Stimulated activated CD8-positive, alpha-beta memory T cell treated with anti-CD3 and anti-CD28 coated beads, Interleukin-12 subunit alpha, Interleukin-12 subunit beta, amount 100 ng/mL, for 1 hour (primary cell): Measurements from ENCODE around the gene ABHD12B.

Experiments
- DNase-seq: peaks from one replicate; pipeline ENCODE4 v3.0.0-alpha.2; 2020; ENCODE audit warnings: low read depth

ABHD12B gene, protein sequence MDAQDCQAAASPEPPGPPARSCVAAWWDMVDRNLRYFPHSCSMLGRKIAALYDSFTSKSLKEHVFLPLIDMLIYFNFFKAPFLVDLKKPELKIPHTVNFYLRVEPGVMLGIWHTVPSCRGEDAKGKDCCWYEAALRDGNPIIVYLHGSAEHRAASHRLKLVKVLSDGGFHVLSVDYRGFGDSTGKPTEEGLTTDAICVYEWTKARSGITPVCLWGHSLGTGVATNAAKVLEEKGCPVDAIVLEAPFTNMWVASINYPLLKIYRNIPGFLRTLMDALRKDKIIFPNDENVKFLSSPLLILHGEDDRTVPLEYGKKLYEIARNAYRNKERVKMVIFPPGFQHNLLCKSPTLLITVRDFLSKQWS

DNA sequence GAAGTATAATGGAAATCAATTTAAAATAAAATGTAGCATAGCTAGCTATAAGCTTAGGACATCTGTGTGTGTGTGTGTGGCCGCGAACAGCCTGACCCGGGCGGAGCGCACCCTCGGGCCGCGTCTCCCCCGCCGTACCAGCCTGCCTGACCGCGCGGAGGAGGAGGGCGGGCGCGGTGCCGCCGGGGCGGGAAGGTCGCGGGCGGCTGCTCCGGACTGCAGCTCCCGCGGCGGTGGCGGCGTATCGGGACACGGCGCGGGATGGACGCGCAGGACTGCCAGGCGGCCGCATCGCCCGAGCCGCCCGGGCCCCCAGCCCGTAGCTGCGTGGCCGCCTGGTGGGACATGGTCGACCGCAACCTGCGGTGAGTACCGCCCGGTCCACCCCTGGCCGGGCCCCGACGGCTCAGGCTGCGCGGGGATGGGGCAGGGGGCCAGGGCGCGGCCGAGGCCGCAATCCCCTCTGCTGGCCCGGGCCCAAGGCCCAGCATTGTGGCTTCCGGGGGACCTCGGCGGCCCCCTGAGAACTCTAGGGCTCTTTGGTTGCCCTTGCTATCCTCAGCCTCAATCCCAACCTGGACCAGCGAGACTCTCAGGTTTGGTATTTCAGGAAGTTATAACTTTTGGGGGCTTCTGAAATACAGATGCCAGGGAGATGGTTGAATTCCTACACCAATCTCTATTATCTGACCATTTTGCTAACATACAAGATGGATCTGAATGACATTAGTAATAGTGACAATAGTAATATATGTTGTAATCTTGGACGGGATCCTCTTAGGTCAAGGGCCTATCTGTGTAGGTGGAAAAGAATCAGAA lies at the start of gene ABHD12B:
Gene ABHD12B, plus strand, starts transcription at position 140 of the 819 bp plus-strand sequence. Its CDS starts 122 bp downstream, at position 262.
- DNase-seq: no peak

DNA sequence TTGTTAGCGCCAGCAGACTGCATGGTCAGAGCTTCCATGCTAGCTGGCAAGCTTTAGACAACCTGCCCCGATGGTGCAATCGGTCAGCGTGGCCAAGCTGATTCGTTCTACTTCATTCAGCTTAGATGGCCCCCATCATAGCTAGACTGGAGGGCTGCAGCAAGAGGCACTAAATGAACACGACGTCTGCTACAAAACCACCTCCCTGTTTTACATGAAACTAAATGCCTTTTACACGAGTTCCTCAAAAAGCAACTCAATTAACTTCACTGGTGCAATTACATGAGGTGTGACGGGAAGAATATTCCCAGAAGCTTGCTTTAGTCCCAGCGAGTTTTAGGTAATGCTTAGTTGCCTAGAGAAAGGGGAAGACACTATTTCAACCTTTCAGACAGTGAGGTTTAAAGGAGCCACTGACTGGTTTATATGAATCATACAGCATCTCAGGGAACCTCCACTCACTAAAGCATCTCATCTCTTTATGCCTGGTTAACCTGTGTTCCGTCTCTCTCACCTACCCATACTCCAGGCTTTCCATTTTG lies 49.3 kb upstream of the ABHD12B start:
- DNase-seq: no peak

DNA sequence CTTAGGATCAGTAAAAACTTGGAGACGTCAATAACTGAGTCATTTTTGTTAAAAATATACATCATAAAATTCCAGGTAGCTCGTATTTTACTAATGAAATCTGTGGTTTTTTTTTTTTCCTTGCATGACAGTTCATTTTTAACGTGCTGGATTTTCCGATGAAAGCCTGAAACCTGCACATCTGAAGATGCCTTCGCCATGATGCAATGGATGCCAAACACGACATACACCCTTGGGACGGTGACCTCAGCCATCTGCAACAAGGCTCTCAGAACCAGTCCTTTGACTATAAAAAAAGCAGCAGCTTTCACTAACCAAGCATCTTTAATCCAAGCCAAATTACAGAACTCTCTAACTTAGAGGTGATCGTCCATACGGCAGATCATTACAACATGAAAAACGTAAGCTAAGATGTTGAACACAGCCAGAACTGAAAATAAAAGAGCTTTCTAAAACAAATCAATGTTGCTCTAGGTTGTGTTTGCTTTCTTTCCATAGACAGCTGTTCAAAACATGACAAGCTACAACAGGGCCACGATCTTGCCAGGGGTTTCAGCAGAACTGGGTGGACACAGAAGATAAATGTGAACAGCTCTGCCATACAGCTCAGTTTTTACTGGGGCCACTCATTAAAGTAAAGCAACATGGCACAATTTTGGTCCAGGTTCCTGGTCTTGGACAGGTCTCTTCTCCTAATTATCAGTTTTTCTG lies 48.6 kb upstream of the ABHD12B start:
- DNase-seq: no peak

DNA sequence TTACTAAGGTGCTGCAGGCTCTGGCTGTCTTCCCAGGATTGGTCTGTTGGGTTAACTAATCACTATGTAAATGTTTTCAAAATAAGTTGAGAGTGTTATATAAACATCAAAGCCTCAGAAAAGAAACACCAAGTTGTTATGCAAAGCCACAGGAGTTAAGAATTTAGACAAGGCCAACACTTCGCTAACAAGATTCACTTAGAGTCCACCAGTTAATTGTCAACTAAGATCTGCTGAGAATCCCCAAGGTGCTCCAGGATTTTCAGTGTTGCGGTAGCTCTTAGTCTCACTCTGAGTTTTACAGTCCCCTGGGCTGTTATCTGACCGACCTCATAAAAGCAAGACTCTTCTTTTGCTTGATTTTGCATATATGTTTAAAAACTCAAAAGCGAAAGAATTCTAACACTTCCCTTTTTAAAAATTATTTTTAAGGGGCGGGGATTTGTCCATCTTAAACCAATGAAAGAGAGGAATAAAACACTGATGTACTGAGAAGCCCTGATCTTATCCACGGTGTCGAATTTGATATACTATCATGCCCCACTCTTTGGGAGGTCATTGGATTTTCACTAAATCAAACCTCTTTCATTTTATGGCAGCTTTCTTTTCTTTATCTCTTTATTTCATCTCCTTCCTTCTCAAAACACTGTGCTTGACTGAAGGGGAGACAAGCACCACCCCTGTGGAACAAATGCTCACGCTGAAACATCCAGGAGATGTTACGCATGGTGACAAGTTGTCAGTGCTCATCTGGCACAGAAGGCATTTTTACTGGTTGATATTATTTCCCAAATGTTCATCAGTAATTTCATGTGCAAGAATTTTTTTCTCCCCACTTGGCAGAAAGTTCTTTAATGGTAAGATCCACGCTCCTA lies 47.9 kb upstream of the ABHD12B start:
- no peak for DNase-seq

DNA sequence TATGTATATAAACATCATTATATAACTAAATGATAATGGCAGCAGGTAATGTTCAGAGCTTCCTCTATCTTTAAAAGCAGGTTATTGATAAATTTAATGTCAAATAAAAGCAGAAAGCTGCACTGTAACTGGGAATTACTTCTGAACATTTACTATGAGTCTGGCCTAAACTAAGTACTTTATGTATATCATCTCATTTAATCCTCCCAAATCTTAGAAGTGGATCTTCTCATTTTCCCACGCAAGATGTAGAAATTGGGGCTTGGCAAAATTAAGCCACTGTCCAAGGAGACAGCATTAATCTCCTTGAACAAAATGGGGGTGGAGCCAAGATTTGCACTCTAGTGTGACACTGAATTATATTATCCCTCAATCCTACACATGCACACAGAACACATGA lies 46.5 kb upstream of the ABHD12B start:
- no peak for DNase-seq

DNA sequence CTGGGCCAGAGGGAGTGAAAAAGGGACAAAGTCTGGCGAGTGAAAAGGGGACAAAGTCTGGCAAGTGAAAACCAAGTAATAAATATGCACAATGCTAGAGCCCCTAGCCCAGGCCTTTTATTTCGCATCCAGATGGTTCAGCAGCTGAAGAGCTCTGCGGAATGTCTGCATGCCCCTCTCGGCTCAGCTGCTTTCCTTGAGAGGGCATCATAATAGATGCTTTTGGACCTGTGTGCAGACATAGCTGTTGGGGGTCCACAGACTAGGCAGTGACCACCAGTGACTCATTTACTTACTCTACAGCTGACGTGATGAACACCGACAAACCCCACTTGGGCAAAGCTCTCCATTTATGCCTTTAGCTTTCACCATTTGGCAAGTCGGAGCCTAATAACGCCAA lies 45.2 kb upstream of the ABHD12B start:
- no peak for DNase-seq

DNA sequence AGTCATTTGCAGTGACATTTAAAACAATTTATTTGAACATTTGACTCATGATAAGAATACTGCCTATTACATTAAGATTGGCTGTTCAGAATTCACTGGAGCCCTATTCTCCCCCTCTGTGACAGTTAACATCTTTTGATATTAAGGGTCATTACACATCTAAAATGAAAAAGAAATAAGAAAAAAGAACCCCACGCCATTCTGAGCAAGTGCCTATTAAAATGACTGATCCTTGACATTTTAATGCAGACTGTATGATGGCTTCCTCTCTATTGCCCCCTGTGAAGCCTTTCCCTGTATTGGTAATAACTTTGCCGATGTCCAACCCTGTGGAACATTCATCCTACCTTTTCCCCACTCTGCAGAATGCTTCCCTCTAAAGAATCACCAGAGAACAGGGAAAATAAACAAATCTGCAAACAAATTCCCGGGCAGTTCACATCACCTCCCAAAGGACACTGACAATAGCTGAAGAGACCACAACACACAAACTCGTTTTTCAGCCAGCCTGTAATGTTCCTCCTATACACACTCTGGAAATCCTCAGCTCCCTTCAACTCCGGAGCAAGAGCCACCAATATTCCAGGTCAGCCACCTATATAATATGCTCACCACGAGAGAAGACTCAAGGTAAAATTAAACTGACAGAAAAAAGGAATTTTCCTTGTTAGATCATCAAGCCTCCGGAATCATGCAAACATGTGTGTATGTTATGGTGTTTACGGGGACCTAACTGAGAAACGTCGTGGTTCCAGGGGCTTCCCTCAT lies 42.9 kb upstream of the ABHD12B start:
- no peak for DNase-seq

DNA sequence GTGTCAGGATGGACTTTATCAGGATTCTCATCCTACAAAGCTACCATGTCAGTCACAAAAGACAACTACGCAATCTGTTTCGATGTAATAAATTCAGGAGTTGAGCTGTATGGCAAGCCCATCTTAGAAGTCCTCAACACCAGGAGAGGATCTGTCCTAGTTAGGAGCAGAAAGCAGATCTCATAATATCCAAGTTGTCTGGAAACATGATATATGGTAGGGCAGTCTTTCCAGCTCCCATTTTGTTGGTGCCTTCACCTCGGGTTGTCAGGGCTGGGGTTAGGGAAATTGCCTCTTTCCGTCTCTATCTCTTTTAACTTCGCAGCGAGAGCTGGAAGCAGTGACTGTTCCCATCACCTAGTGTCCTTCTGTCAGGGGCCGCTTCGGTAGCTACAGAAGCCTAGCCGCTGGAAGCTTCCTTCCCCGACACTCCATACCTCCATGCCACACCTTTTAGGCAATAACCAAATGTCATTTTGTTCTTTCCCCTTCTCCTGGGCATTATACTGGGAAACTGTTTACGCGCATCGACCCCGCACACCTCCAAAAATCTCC lies 42.3 kb upstream of the ABHD12B start:
- no peak for DNase-seq

DNA sequence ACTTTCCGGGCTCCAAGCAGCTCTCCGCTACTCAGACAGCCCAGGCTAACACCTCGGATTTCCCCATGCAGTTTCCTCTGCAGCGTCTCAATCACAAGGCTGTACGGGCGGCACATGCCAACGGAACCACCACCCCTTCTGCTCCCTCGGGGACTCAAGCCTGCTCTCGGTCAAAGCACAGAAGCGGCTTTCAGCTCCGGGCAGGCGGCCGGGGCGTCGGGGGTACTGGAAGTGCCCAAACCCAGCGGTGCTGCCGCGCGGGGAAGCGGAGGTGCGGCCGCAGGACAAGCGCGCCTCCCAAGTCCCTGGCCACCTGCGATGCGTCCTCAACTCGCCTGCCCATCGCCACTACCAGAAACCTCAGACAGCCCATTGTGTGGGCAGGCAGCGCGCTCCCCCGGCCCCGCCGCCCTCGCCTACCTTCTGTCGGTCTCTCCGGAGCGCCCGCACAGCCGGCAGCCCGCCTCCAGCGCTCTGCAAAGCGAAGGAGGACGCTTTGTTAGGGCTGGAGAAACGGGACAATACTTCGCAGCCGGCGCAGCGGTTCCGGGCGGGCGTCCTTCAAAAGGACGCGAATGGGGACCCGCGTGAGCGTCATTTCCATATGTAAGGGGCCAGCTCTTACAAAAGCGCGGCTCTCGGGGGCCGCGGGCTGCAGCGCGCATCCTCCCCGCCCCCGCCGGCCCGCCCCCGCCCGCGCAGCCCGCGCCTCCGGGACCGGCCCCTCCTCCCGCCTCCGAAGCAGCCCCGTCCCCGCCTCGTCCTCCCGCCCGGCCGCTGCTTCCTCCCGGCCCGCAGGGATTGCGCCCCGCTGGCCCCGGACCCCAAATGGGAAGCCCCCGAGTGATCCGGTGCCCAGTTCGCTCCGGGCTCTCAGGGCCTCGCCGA lies 41.6 kb upstream of the ABHD12B start:
- peak; percentile 42 for DNase-seq

DNA sequence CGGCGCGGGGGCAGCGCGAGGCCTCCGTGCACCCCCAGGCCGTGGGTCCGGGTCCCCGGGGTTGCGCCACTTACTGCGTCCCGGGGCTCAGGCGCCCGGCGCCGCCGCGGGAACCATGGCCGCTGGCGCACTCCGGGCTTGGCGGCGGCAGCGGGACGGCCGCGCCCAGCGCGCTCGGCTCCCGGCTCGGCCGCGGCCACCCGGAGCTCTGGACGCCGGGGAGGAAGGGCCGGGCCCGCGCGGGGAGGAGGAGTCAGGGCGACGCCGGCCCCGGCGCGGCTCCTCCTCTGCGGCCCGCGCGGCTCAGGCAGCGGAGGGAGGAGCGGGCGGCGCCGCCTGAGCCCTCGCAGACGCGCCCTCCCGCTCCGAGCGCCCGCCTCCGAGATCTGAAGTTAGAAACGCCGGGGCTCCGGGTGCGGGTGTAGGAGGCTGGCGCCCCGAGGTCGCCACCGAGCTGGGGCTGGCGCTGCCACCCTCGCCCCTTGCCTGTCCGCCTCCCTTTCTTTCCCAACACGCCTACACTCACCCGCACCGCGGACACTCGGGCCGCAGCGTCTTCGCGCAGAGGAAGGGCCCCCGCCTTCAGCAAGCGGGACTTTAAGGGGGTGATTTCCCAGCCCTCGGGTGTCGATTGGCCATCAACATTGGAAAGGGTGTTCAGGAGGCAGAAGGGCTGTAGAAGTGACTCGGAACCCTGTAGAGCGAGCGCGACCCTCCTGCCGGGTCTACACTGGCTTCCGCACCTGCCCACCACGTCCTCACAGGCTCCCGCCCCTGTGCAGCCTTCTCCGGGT lies 40.7 kb upstream of the ABHD12B start, which contains the start of gene NIN:
Gene NIN, minus strand, starts transcription at position 231 of the 794 bp plus-strand sequence. CDS start 9,106 bp downstream, outside the sequence.
- peak; percentile 51 for DNase-seq

DNA sequence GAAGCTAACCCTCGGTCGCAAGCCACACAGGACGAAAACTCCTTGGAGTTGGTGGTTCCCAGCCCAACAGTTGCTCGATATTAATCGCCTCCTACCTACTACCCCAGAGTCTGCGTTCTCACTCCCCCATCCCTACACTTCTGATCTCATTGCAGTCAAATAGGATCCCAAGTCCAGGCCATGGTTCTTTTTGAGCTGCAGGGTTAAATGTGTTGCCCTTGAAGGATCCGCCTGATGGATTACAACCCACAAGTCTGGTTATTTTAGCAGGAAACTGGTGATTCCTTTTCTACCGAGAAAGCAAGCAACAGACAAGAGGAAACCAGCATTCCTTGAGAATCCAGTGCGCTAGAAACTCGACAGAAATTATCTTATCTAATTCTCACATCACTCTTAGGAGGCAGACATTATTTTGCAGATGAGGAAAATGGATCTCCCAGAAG lies 40.1 kb upstream of the ABHD12B start:
- no peak for DNase-seq

DNA sequence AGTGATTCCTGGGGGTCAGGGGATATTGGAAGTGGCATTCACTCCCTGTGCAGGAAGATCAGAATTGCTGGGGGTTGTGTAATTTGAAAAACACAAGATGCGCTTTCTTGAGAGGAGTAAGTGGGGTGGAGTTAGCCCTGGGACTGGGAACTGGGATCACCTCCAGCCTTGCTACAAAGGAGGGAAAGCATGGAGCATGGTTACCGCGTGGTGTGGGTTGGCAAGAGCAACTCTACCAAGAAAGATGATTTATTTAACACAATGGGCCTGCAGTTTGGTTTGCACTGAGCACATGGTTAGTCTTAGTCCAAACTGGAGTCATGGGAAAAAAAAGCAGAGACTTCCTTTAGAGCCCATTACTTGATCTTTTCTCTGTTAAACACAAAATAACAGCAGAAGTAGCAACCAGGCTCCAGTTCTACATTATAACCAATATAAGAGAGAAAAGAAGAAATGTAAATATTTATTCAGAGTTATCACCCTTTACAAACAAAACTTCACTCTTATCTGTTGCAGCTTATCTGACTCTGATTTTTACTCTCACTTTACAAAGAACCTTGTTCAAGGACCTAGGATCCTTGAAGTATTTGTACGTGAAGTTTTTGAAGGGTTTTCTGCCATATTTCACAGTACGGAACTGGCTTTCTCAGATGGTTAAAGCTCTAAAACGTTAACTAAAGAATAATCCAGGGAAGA lies 38.8 kb upstream of the ABHD12B start:
- DNase-seq: no peak

DNA sequence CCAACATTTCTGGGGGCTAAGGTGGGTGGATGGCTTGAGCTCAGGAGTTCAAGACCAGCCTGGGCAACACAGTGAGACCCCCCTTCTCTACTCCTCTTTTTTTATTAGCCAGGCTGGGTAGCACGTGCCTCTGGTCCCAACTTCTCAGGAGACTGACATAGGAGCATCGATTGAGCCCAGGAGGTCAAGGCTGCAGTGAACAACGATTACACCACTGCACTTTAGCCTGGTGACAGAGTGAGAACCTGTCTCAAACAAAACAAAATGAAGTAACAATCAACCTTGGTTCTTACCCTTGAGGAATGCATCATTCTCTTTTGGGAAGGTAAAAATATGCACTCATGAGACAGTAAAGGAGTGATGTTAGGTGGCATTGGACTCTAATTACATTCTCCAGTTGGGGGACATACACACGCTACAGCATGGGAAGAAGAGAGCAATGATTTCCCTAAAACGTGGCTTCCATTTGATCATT lies 37.0 kb upstream of the ABHD12B start:
- no peak for DNase-seq

DNA sequence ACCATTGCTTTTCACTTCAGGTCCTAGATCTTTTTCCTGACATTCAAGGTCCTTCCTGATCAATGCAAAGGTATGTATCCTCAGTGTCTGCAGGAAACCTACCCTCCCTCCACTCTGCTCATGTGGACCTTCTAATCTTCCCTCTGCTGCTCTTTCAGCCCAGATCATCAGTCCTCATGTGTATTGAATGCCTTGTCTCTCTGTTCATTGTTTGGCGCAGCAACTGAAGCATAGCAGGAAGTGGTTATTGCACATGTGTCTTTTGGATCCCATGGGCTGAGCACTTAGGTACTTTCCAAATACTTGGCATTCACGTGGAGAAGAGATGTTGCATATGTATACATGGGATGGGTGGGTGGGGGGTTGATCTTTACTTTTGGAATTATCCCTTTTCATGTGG lies 36.6 kb upstream of the ABHD12B start:
- DNase-seq: no peak

DNA sequence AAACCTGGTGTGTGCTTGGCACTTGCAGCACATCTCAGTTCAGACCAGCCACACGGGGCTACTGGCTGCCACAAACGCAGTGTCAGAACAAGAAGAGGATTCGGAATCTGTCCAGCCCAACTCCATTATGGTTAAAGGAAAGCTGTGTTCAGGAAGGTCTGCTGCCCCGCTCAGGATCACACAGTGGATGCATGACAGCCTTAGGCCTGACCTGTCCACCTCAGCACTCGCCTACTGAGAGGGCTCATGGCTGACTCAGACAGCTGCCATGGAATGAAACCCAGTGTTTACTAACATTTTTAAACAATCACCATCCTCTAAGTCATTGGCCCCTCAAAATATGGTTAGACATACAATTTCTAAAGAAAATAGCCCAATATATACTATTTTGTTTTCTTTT lies 35.3 kb upstream of the ABHD12B start:
- DNase-seq: no peak

DNA sequence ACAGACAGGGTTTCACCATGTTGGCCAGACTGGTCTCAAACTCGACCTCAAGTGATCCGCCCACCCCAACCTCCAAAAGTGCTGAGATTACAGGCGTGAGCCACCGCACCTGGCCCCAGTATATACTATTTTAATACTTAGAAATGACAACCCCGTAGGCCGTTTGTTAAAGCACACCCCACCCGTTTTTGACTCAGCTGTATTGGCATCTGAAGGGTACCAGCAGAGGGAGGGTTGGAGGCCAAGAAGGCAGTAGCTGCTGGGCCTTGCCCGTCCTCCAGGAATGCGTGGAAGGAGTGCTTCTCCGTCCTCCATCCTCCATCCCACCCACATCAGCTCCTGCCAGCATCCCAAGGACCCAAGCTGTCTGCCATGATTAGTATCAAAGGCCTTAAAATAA lies 34.6 kb upstream of the ABHD12B start:
- no peak for DNase-seq

DNA sequence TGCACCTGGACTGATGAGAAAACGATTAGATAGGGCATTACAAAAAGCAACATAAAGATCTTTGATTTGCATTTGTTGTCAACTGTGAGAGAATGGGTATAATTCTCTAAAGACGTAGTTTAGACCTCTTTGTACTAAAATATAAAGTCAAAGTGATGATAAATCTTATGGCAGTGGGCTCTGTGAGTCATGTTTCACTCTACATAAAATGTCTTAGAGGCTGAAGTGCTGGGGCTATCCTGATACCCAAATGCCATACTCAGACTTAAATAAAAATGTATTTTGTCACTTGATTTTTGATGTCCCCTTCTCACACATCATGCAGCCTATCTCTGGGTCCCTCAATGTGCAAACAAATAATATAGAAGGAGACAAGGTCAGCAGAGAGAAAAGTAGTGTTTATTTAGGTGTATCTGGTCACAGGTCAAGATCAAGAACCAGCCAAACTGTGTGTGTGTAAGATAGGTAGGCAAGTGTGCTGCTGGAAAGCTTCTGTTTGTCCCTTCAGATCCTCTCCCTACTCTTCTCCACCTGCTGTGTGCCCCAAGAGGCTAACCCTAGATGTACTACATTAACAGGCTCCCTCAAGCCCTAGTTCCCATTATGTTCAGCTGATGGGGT lies 33.9 kb upstream of the ABHD12B start:
- DNase-seq: no peak
